Mammary epithelial cell (primary cell): ENCODE data around the gene C9orf85.

Experiments
- EZH2 ChIP-seq: IDR thresholded peaks from 2 replicates; pipeline ENCODE4 v1.6.1; 2012; ENCODE audit warnings: low read length, inconsistent platforms, borderline replicate concordance
- TF ChIP-seq, protein P1 (sequence below), 2 donors: IDR thresholded peaks in 1 of 2; conservative IDR thresholded peaks in 1 of 2; 2 replicates each; pipeline ENCODE4 v1.5.1; 2011 to 2012; ENCODE audit warnings: inconsistent platforms in 2 of 2, low read length in 2 of 2, mild to moderate bottlenecking in 2 of 2, control low read depth in 1 of 2, low read depth in 1 of 2; ENCODE audit not compliant: insufficient read depth in 1 of 2; ENCODE audit errors: extremely low read depth in 1 of 2

DNA sequence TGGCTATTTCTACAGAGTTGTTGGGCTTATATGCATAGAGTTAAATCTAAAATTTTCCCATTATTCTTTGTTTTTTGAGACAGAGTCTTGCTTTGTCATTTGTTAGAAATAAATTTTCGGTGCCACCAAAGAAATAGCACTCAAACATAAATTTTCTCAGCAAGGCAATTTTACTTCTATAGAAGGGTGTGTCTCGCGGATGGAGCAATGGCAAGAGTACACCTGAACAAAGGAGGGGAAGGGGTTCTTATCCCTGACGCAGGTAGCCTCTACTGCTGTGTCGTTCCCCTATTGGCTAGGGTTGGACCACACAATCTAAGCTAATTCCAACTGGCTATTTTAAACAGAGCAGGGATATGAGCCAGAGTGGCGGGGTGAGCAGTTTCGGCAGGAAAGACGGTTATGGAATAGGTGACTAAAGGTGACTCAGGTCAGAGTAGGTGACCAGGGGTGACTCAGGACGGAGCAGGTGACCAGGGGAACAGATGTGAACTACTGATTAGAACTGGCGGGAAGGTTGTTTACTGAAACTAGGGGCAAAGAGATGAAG, 57.2 kb downstream of the C9orf85 start:
- no peak for TF ChIP-seq EZH2
- TF ChIP-seq, protein P1, sequence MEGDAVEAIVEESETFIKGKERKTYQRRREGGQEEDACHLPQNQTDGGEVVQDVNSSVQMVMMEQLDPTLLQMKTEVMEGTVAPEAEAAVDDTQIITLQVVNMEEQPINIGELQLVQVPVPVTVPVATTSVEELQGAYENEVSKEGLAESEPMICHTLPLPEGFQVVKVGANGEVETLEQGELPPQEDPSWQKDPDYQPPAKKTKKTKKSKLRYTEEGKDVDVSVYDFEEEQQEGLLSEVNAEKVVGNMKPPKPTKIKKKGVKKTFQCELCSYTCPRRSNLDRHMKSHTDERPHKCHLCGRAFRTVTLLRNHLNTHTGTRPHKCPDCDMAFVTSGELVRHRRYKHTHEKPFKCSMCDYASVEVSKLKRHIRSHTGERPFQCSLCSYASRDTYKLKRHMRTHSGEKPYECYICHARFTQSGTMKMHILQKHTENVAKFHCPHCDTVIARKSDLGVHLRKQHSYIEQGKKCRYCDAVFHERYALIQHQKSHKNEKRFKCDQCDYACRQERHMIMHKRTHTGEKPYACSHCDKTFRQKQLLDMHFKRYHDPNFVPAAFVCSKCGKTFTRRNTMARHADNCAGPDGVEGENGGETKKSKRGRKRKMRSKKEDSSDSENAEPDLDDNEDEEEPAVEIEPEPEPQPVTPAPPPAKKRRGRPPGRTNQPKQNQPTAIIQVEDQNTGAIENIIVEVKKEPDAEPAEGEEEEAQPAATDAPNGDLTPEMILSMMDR (conservative IDR thresholded peaks at IDR 0.05 in 1 of 2, IDR thresholded peaks at IDR 0.05 in 1 of 2; ENCODE audit: extremely low read depth in 1 of 2, insufficient read depth in 1 of 2, low read depth in 1 of 2, low read length in 2 of 2) = no peak
